ENCODE measurements around the gene PROM1. TPM values are rescaled to one million over a fixed set of nuclear protein-coding genes. Genes with fewer than 3 reads are reported as not detected.

PROM1 gene
- total RNA-seq, 4 donors from 2014 or later, result 3.3 to 4.6 (median 4.0) TPM

DNA sequence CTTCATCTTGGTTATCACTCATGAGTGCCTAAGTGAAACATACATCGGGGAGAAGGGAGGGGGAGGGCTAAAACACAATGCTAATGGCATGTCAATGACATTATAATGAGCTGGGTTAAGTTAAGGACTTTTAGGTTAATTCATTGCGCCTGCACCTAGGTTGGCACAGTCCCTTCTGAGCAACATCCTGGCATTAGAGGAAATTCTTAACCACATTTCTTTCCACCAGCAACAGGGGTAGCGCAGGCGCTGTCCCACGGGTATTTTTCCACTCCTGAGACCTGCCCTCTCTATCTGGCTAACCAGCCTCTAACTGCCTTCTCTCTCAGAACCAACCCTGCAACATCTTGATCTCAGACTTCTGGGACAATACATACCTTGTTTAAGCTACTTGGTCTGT is 39.0 kb upstream of the PROM1 start:
- TF ChIP-seq POLR2A (IDR thresholded peaks at IDR 0.05; ENCODE audit: low read depth), result no peak
- no peak for TF ChIP-seq POLR2AphosphoS5 (IDR thresholded peaks at IDR 0.05)
- TF ChIP-seq EP300 (IDR thresholded peaks at IDR 0.05), result no peak
- TF ChIP-seq, protein P1, sequence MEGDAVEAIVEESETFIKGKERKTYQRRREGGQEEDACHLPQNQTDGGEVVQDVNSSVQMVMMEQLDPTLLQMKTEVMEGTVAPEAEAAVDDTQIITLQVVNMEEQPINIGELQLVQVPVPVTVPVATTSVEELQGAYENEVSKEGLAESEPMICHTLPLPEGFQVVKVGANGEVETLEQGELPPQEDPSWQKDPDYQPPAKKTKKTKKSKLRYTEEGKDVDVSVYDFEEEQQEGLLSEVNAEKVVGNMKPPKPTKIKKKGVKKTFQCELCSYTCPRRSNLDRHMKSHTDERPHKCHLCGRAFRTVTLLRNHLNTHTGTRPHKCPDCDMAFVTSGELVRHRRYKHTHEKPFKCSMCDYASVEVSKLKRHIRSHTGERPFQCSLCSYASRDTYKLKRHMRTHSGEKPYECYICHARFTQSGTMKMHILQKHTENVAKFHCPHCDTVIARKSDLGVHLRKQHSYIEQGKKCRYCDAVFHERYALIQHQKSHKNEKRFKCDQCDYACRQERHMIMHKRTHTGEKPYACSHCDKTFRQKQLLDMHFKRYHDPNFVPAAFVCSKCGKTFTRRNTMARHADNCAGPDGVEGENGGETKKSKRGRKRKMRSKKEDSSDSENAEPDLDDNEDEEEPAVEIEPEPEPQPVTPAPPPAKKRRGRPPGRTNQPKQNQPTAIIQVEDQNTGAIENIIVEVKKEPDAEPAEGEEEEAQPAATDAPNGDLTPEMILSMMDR (IDR thresholded peaks at IDR 0.05), result no peak
- peaks cover 0 to 17% (median 6%) of the 10 kb centered on the region in 4 donors for H3K4me1 ChIP-seq
- no peaks in the 10 kb centered on the region for H3K9me3 ChIP-seq
- intact Hi-C loops (cut with DNase I), result no loop called here
- 81% methylated on average over 5 of the region's 5 CpGs for WGBS
- H3K27me3 ChIP-seq, result no peaks in the 10 kb centered on the region
- H3K4me3 ChIP-seq, result no peak overlapping the region
- H3K27ac ChIP-seq (replicated peaks in 1 of 4), result no peak overlapping the region
- H3K36me3 ChIP-seq, result no peaks in the 10 kb centered on the region
- DNase-seq (ENCODE audit: extremely low spot score), result no peak

DNA sequence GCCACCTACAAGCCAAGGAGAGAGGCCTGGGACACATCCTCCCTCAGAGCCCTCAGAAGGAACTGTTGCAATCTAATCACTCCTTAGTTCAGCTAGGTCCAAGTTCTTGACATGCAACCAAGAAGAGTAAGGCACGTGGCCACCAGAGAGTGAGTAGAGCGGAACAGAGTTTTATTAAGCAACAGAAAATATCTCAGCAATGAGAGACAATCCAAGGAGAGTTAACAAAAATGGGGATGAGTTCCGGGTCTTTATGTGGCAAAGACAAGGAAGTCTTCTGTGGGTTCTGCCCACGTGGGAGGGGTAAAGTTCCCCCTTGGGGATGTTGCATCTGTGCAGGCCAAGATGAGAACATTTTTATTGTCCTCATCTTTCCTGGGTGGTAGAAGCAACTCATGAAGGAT is 38.5 kb upstream of the PROM1 start:
- 86% methylated on average over 4 of the region's 4 CpGs for WGBS
- Histone ChIP-seq H3K4me1 (peaks cover 0 to 20% (median 9%) of the 10 kb centered on the region in 4 donors), H3K9me3 (no peaks in the 10 kb centered on the region), H3K36me3 (no peaks in the 10 kb centered on the region), H3K27ac (replicated peaks in 1 of 4) (no peak overlapping the region), H3K27me3 (no peaks in the 10 kb centered on the region), H3K4me3 (no peak overlapping the region)
- intact Hi-C loops (cut with DNase I), result no loop called here
- no peak for DNase-seq (ENCODE audit: extremely low spot score)
- TF ChIP-seq POLR2A (IDR thresholded peaks at IDR 0.05; ENCODE audit: low read depth) (no peak), POLR2AphosphoS5 (IDR thresholded peaks at IDR 0.05) (no peak), EP300 (IDR thresholded peaks at IDR 0.05) (no peak)
- TF ChIP-seq, protein P1 (IDR thresholded peaks at IDR 0.05), result no peak

DNA sequence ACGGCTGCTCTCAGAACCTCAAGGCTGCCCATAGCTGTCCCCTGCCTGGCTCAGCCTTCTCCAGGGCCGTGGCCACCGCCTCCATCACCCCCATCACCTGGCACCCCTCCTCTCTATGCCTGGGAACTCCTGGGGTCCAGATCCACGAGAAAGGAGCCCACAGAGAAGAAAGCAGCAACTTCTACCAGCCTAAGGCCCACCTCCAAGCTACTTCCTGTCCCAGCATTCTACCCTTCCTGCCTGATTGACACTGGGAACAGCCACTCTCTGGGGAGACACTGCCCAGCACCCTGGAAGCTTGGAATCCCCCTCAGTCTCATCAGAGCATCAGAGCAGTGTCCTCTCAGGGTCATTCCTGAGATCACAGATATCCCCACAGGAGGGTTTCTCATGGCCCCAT is 36.9 kb upstream of the PROM1 start:
- no peaks in the 10 kb centered on the region for H3K36me3 ChIP-seq
- H3K4me1 ChIP-seq, result peaks cover 0 to 20% (median 9%) of the 10 kb centered on the region in 4 donors
- TF ChIP-seq, protein P1 (IDR thresholded peaks at IDR 0.05), result no peak
- TF ChIP-seq POLR2AphosphoS5 (IDR thresholded peaks at IDR 0.05), result no peak
- 96% methylated on average over 4 of the region's 4 CpGs for WGBS
- no peak overlapping the region for H3K27ac ChIP-seq (replicated peaks in 1 of 4)
- intact Hi-C loops (cut with DNase I), result no loop called here
- H3K27me3 ChIP-seq, result no peaks in the 10 kb centered on the region
- H3K9me3 ChIP-seq, result no peaks in the 10 kb centered on the region
- no peak for DNase-seq (ENCODE audit: extremely low spot score)
- H3K4me3 ChIP-seq, result no peak overlapping the region

DNA sequence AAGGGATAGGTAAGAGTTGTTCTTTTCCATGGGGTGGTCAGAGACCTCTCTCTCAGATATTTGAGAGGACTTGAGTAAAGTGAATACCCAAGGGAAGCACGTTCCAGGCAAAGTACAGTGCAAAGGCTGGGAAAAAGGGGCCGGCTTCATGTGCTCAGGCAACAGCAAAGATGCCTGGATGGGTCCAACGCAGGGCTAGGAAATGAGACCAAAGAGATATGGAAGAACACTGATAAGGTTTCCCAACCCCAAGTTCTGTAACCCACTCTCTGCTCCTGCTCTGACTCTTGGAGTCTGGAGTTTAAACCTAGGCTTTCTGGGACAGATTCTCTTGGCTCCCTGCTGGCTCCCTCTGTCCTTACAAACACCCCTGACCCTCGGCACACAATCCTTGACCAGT is 36.2 kb upstream of the PROM1 start:
- Histone ChIP-seq H3K4me3 (no peak overlapping the region), H3K27ac (replicated peaks in 1 of 4) (no peak overlapping the region), H3K4me1 (peaks cover 0 to 17% (median 9%) of the 10 kb centered on the region in 4 donors), H3K36me3 (no peaks in the 10 kb centered on the region), H3K27me3 (no peaks in the 10 kb centered on the region), H3K9me3 (no peaks in the 10 kb centered on the region)
- intact Hi-C loops (cut with DNase I), result no loop called here
- WGBS, result 82% methylated on average over 4 of the region's 4 CpGs
- TF ChIP-seq, protein P1 (IDR thresholded peaks at IDR 0.05), result no peak
- TF ChIP-seq POLR2A (IDR thresholded peaks at IDR 0.05; ENCODE audit: low read depth) (no peak), POLR2AphosphoS5 (IDR thresholded peaks at IDR 0.05) (no peak), EP300 (IDR thresholded peaks at IDR 0.05) (no peak)
- no peak for DNase-seq (ENCODE audit: extremely low spot score)

DNA sequence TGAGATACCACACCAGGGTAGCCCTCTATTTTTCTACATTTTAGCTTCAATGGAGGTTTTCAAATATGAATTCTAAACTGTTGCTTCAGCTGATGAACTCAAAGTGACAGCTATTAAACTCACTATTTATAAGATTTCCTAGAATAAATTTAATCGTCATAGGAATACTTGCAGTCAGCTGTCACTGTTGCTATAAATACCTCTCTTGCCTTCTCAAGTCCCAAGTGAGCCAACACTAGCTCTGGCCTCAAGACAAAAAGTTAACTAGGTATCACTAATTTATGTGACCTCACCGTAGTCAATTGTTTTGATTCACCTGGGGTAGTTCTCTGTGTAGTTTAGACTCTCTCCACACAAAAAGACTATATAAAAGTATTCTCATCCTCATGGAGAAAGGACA is 34.3 kb upstream of the PROM1 start:
- H3K36me3 ChIP-seq, result no peaks in the 10 kb centered on the region
- peaks cover 0 to 14% (median 9%) of the 10 kb centered on the region in 4 donors for H3K4me1 ChIP-seq
- WGBS, result 29% methylated on average over 2 of the region's 2 CpGs
- no peak for TF ChIP-seq POLR2AphosphoS5 (IDR thresholded peaks at IDR 0.05)
- TF ChIP-seq POLR2A (IDR thresholded peaks at IDR 0.05; ENCODE audit: low read depth), result no peak
- TF ChIP-seq EP300 (IDR thresholded peaks at IDR 0.05), result no peak
- TF ChIP-seq, protein P1 (IDR thresholded peaks at IDR 0.05), result no peak
- intact Hi-C loops (cut with DNase I), result no loop called here
- no peak for DNase-seq (ENCODE audit: extremely low spot score)
- H3K27ac ChIP-seq (replicated peaks in 1 of 4), result no peak overlapping the region
- no peak overlapping the region for H3K4me3 ChIP-seq
- no peaks in the 10 kb centered on the region for H3K27me3 ChIP-seq
- no peaks in the 10 kb centered on the region for H3K9me3 ChIP-seq
